ENCODE measurements around the gene EPO. TPM values are rescaled to one million over a fixed set of nuclear protein-coding genes. Genes with fewer than 3 reads are reported as not detected.

EPO gene
- polyA plus RNA-seq, 2 of the 4 experiments (the other 2 are of a cell fraction) = not detected

DNA sequence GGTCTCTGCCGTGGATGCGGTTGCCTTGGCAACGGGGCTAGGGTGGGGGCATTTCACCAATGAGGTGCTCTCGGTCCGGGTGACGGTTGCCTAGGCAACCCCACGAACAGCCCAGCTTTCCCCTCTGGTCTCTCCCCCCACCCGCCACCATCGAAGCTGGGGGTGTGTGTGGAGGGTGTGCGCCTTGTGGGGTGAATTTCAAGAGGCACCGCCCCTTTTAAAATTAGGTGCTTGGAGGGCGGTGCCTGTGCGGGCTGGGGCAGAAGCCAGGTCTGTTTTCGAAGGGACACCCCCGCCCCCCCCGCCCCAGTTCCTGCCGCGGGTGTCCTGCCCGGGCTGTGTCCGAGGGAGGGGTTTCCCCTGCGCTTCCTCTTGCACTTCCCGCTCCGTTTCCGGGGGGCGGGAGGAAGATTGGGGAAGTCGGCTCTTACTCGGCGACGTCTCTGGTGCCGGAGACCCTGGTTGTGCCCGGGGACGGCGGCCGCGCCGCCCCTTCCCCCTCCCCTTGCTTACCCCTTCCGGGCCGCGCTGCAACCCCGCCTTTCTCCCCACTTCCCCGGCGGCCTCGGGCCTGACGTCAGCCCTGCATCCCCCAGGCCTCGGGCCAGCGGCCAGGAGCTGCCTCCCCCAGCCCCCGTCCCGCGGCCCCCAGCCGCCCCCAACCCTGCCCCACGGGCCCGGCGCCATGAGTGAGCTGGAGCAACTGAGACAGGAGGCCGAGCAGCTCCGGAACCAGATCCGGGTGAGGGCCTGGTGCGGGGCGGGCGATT, 44.5 kb upstream of the EPO start:
- peak overlapping the region; percentile 93 for H3K4me2 ChIP-seq
- ChIA-PET POLR2A (interaction anchor here (0.7 kb wide), 1 partner anchor 15 kb away, joined by 3 read pairs; no protein-coding TSS in a partner anchor), CTCF (interaction anchor here (5.6 kb wide), 1 partner anchor 14 kb away, joined by 72 read pairs; no protein-coding TSS in a partner anchor)
- peak overlapping the region; percentile 77 for H3K4me3 ChIP-seq
- WGBS (ENCODE audit: missing lambda C conversion rate) = 86% methylated on average over 29 of the region's 59 CpGs
- no peak for FAIRE-seq
- TF ChIP-seq CEBPB (IDR thresholded peaks at IDR 0.05) = no peak
- no peak for TF ChIP-seq SREBF2 (IDR thresholded peaks at IDR 0.05)
- no peak for TF ChIP-seq FOXS1 (CRISPR knock-in tag; IDR thresholded peaks at IDR 0.05)
- no peak for TF ChIP-seq RCOR1 (IDR thresholded peaks at IDR 0.05; ENCODE audit: low read depth, low read length)
- TF ChIP-seq MAZ (IDR thresholded peaks at IDR 0.05; ENCODE audit: borderline replicate concordance, low read depth, low read length) = no peak
- no peak for TF ChIP-seq MYC (IDR thresholded peaks at IDR 0.05; ENCODE audit: borderline replicate concordance, low read length)
- TF ChIP-seq HOXB13 (CRISPR knock-in tag; IDR thresholded peaks at IDR 0.05; ENCODE audit: low read depth) = no peak
- TF ChIP-seq PHF8 (IDR thresholded peaks at IDR 0.05; ENCODE audit: borderline replicate concordance, low read depth) = no peak
- peaks cover 27% of the 10 kb centered on the region for H3K4me1 ChIP-seq
- H3K9me3 ChIP-seq = no peaks in the 10 kb centered on the region
- ATAC-seq = no peak
- DNase-seq (ENCODE audit: low read depth in 1 of 2, low spot score in 1 of 2) = peak in 1 of 2 experiments; percentile 35
- H3K27ac ChIP-seq = peak overlapping the region; percentile 87 to 99; a peak in 5 of 6 replicates

- TF ChIP-seq RARB (CRISPR knock-in tag; IDR thresholded peaks at IDR 0.05) = no peak
- TF ChIP-seq RFX5 (IDR thresholded peaks at IDR 0.05) = no peak
- no peak for TF ChIP-seq ZC3H11A (IDR thresholded peaks at IDR 0.05)
- TF ChIP-seq SMC3 (IDR thresholded peaks at IDR 0.05) = no peak
- TF ChIP-seq E2F6 (IDR thresholded peaks at IDR 0.05; ENCODE audit: borderline replicate concordance, low read depth) = no peak
- no peak for TF ChIP-seq POLR2AphosphoS2 (conservative IDR thresholded peaks at IDR 0.05; ENCODE audit: low read length)
- TF ChIP-seq REST (IDR thresholded peaks at IDR 0.05) = no peak
- TF ChIP-seq, protein P1, sequence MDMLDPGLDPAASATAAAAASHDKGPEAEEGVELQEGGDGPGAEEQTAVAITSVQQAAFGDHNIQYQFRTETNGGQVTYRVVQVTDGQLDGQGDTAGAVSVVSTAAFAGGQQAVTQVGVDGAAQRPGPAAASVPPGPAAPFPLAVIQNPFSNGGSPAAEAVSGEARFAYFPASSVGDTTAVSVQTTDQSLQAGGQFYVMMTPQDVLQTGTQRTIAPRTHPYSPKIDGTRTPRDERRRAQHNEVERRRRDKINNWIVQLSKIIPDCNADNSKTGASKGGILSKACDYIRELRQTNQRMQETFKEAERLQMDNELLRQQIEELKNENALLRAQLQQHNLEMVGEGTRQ (IDR thresholded peaks at IDR 0.05) = no peak
- no peak for TF ChIP-seq SREBF2 (IDR thresholded peaks at IDR 0.05)
- TF ChIP-seq HOXB5 (CRISPR knock-in tag; IDR thresholded peaks at IDR 0.05) = no peak
- no peak for TF ChIP-seq MYC (IDR thresholded peaks at IDR 0.05; ENCODE audit: borderline replicate concordance, low read length)
- TF ChIP-seq CHD2 (IDR thresholded peaks at IDR 0.05; ENCODE audit: low read length, partially characterized antibody) = no peak
- ATAC-seq (no peak), FAIRE-seq (no peak), DNase-seq (ENCODE audit: low read depth in 1 of 2, low spot score in 1 of 2) (no peak)
- Histone ChIP-seq H3K4me2 (no peak overlapping the region), H3K9me3 (no peaks in the 10 kb centered on the region), H3K27ac (no peak overlapping the region), H3K4me3 (no peak overlapping the region), H3K4me1 (peaks cover 31% of the 10 kb centered on the region)
- ChIA-PET CTCF (interaction anchor here (0.9 to 5.6 kb wide), 4 partner anchors 9 to 117 kb away, joined by 3 to 72 read pairs (median 6); no protein-coding TSS in a partner anchor), POLR2A (interaction anchor here (0.7 kb wide), 1 partner anchor 14 kb away, joined by 3 read pairs; no protein-coding TSS in a partner anchor)
- WGBS (ENCODE audit: missing lambda C conversion rate) = 92% methylated on average over 23 of the region's 23 CpGs
Measured at GRCh38 chr7:100676501-100677306, 43.6 kb upstream of the EPO start.

Data from A549 (cell line).